HG03558 (cell line): ENCODE data around the gene ASAH2B.

Experiments
- ATAC-seq: cut with Tn5 transposase; IDR thresholded peaks from one replicate; pipeline ENCODE4 v1.9.1; 2021; ENCODE audit warnings: moderate number of reproducible peaks; ENCODE audit not compliant: unreplicated experiment; ENCODE audit errors: extremely low read depth

The ASAH2B gene

GRCh38 chr10:50796693-50797092 is 57.0 kb downstream of the ASAH2B start:
- ATAC-seq: no peak

DNA sequence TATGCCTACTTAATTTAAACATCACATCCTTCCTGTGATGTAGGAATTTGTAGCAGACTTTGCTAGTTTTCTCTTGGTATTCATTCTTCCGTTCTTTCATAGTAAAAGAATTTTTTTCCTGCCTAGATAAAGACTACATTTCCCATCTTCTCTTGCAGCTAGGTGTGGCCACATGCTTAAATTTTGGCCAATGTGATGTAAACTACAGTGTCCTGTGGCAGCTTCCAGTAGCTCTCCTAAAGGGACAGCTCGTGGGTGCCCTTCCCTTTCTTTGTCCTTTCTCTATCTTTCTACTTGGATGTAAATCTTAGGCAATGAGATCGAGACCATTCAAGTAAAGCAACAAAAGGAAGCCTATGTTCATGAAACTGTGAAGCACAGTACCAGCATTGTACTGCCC is 58.6 kb downstream of the ASAH2B start:
- no peak for ATAC-seq

DNA sequence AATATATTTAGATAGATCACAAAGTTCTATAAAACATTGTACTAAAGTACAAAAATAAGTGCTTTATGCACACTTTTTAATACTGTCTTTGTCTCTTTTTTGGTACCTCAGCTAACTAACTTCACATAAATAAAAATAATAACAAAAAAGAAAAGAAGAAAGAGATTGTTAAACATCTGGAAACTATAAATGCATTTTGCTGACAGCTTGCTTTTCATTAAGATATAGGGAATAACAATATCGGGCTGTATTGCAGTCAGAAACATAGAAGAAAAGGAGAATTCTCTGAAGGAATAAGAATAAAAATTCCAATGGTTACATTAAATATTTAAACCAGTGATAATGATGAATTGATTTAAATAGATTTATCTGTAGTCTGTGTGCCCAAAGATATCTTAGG is 59.9 kb downstream of the ASAH2B start:
- no peak for ATAC-seq

DNA sequence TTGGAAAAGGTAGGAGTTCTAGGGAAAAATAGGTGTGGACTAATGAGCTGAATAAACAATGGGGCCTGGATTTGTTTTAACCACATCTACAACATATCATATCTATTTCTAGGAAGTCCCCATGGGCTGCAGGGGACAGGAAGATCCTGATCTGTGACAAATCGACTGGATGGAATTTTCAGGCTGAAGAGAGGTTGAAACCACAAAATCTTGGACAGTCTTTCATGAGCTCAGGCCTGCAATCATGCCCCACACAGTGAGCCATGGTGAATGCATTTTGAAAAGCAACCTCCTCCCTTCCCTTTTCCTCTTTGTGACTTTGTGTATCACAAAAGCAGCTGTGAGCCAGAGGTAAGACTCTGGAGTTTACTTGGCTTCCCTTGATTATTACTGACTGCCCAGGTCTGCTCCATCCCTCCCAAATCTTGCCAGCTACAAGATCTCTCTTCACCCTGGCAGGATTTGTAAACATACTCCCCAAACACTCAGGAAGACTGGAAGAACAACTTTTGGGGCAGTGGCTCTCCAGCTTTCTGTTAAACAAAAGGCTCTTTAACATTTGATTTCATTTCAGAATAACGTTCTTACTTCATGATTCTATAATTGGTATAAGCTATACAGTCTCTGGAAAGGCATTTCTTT is 66.4 kb downstream of the ASAH2B start:
- ATAC-seq: no peak

- ATAC-seq: no peak
Measured at GRCh38 chr10:50807851-50808776, 68.4 kb downstream of the ASAH2B start.
